Activated naive CD8-positive, alpha-beta T cell treated with anti-CD3 and anti-CD28 coated beads for 36 hours (primary cell): ENCODE data around the gene TBC1D20. TPM values are rescaled to one million over a fixed set of nuclear protein-coding genes. Genes with fewer than 3 reads are reported as not detected.
"Not testable (repeated sequence)": the region's sequence is repeated elsewhere in the genome, so short reads cannot be mapped to it uniquely, and the experiment has no call there.

Experiments used
- DNase-seq: peaks from one replicate; pipeline ENCODE4 v3.0.0; 2021
- H3K27ac Mint-ChIP-seq: one replicate; pipeline ENCODE4 v1.8.0; 2022; ENCODE audit warnings: mild to moderate bottlenecking, moderate library complexity, mixed read lengths
- H3K27me3 Mint-ChIP-seq: one replicate; pipeline ENCODE4 v1.8.0; 2022; ENCODE audit warnings: mild to moderate bottlenecking, mixed read lengths
- H3K36me3 Mint-ChIP-seq: one replicate; pipeline ENCODE4 v1.8.0; 2021; ENCODE audit warnings: mild to moderate bottlenecking, mixed read lengths
- H3K4me1 Mint-ChIP-seq: one replicate; pipeline ENCODE4 v1.8.0; 2021; ENCODE audit warnings: mixed read lengths
- H3K4me3 Mint-ChIP-seq: one replicate; pipeline ENCODE4 v1.8.0; 2022; ENCODE audit warnings: mild to moderate bottlenecking, moderate library complexity, mixed read lengths
- H3K9me3 Mint-ChIP-seq: one replicate; pipeline ENCODE4 v1.8.0; 2022; ENCODE audit warnings: mixed read lengths
- total RNA-seq, 2 experiments: library from RNA; stranded (reverse); gene quantifications; one replicate each; pipeline ENCODE4 v1.2.3, GENCODE V29; 2021

Gene TBC1D20, protein sequence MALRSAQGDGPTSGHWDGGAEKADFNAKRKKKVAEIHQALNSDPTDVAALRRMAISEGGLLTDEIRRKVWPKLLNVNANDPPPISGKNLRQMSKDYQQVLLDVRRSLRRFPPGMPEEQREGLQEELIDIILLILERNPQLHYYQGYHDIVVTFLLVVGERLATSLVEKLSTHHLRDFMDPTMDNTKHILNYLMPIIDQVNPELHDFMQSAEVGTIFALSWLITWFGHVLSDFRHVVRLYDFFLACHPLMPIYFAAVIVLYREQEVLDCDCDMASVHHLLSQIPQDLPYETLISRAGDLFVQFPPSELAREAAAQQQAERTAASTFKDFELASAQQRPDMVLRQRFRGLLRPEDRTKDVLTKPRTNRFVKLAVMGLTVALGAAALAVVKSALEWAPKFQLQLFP
- total RNA-seq: 10 to 100 TPM; 18.4 to 18.6 TPM

DNA sequence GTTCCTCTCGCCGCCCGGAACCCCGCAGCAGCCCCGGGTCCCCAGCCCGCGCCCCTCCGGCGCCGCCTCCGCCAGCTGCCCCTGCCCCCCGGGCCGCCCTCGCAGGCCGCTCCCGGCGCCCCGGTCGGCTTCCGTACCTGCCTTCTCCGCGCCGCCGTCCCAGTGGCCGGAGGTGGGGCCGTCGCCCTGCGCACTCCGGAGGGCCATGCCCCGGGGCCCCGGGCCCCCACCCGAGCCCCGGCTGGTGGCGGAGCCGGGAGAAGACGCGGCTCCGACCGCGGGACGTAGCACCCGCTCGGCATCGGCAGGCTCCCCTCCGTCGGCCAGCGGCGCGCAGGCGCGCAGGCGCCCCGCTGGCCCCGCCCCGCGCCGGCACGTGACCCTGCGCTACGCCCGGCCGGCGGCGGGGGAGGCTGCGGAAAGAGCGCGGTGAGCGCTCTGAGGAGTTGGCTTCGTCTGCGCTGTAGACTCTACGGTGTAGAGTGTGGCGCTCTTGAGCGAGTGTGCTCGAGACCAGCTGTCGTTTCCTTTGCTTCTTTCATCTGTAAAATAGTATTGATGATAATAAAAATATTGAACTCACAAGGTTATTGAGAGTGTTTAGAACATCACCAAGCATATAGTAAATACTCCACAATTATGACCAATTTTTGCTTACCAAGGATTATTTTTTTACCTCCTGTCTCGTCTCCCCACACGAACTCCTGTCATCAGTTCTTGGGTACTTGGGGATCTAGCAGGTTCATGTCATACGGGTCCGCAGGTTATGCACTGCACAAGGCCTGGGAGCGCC is at the start of gene TBC1D20:
Gene TBC1D20 (minus strand): TSS at position 335 of the 793 bp plus-strand sequence. CDS start 128 bp downstream, at position 207.
- H3K4me3 Mint-ChIP-seq: peak within 1 kb of the TSS; percentile 94
- peaks cover 9% of the 10 kb centered on the region for H3K36me3 Mint-ChIP-seq
- H3K9me3 Mint-ChIP-seq: peaks cover 2% of the 10 kb centered on the region
- peak; percentile 91 for DNase-seq
- H3K27ac Mint-ChIP-seq: peak within 1 kb of the TSS; percentile 87
- no peaks in the 10 kb centered on the region for H3K27me3 Mint-ChIP-seq
- H3K4me1 Mint-ChIP-seq: peaks cover 39% of the 10 kb centered on the region

- not testable (repeated sequence) for H3K27ac Mint-ChIP-seq, H3K4me3 Mint-ChIP-seq, DNase-seq, H3K27me3 Mint-ChIP-seq, H3K9me3 Mint-ChIP-seq
- Mint-ChIP-seq H3K4me1 (peaks cover 36% of the 10 kb centered on the region), H3K36me3 (peaks cover 22% of the 10 kb centered on the region)
Observed at GRCh38 chr20:510328-511057, 48.2 kb upstream of the TBC1D20 start.

DNA sequence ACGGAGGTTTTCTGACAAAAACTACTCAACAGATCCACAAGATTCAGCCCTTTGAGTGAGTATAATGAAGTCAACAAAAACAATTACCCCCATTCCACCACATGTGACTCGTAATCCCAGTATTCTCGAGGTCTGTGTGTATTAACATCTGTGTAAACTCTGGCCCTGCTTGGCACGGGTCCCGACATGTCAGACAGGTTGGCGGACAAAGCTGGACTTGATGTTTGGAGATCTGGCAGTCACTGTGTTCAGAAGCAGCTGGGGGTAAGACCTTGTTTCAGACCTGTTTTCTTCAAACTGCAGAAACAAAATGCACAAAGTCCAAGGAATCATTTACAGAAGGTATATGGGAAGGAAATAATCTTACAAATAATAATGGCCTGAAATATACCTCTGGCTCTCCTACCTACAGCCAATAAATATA is 46.0 kb upstream of the TBC1D20 start:
- H3K4me1 Mint-ChIP-seq: peaks cover 20% of the 10 kb centered on the region
- not testable (repeated sequence) for H3K27ac Mint-ChIP-seq, DNase-seq, H3K9me3 Mint-ChIP-seq, H3K27me3 Mint-ChIP-seq, H3K4me3 Mint-ChIP-seq
- H3K36me3 Mint-ChIP-seq: peaks cover 18% of the 10 kb centered on the region

GRCh38 chr20:507761-508332 is 45.5 kb upstream of the TBC1D20 start:
- Mint-ChIP-seq H3K27me3 (no peaks in the 10 kb centered on the region), H3K27ac (no peak overlapping the region), H3K9me3 (no peaks in the 10 kb centered on the region), H3K4me3 (no peak overlapping the region), H3K4me1 (peaks cover 16% of the 10 kb centered on the region), H3K36me3 (peaks cover 23% of the 10 kb centered on the region)
- DNase-seq: no peak

- H3K27ac Mint-ChIP-seq: no peak overlapping the region
- peaks cover 13% of the 10 kb centered on the region for H3K4me1 Mint-ChIP-seq
- no peak for DNase-seq
- H3K27me3 Mint-ChIP-seq: no peaks in the 10 kb centered on the region
- no peak overlapping the region for H3K4me3 Mint-ChIP-seq
- no peaks in the 10 kb centered on the region for H3K9me3 Mint-ChIP-seq
- peaks cover 28% of the 10 kb centered on the region for H3K36me3 Mint-ChIP-seq
Observed at GRCh38 chr20:507006-507758, 44.8 kb upstream of the TBC1D20 start.

DNA sequence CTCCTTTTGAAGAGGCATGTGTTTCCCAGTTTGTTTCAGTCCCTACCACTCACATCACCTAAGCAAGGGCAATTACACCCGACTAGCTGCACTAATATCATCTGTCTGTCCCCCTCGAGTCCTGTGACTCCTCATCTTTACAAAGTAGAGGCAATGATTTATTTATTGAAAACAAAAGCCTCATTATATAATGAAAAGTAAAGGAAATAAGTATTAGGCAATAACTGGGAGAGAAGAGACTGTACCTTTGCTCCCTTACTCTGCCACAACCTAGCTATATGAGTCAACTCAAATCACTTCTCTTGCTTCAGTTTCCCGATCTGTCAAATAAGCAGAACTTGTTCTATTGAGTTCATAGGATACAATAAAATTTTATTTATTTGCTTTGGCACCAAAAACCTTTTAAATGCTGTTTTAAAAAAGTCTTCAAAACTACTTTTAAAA is 42.3 kb upstream of the TBC1D20 start:
- Mint-ChIP-seq H3K4me3 (no peak overlapping the region), H3K27ac (no peak overlapping the region), H3K4me1 (peaks cover 5% of the 10 kb centered on the region), H3K36me3 (peaks cover 26% of the 10 kb centered on the region), H3K27me3 (no peaks in the 10 kb centered on the region), H3K9me3 (no peaks in the 10 kb centered on the region)
- DNase-seq: no peak

GRCh38 chr20:503048-503737 is 40.9 kb upstream of the TBC1D20 start:
- H3K27ac Mint-ChIP-seq: no peak overlapping the region
- no peak for DNase-seq
- H3K9me3 Mint-ChIP-seq: no peaks in the 10 kb centered on the region
- no peaks in the 10 kb centered on the region for H3K27me3 Mint-ChIP-seq
- H3K36me3 Mint-ChIP-seq: peaks cover 24% of the 10 kb centered on the region
- H3K4me3 Mint-ChIP-seq: no peak overlapping the region
- H3K4me1 Mint-ChIP-seq: peaks cover 3% of the 10 kb centered on the region

DNA sequence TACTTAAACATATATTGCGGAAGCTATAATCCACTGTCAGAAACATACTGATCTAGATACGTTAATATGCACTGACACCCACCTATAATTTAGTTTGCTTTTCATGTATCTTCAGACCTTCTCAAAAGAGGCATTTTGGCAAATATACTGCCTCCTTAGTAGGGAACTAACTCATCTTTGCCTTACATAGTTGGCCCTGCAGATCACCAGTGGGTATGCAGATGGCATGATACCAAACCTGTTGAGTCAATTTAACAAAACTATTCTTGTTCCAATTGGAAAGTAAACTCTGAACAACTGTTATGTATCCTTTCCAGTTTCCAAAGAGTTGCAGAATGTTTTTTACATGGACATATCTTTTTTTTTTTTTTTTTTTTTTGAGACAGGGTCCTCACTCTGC is 35.6 kb upstream of the TBC1D20 start:
- no peak for DNase-seq
- H3K4me3 Mint-ChIP-seq: no peak overlapping the region
- H3K9me3 Mint-ChIP-seq: no peaks in the 10 kb centered on the region
- peaks cover 3% of the 10 kb centered on the region for H3K4me1 Mint-ChIP-seq
- no peaks in the 10 kb centered on the region for H3K27me3 Mint-ChIP-seq
- H3K36me3 Mint-ChIP-seq: peaks cover 23% of the 10 kb centered on the region
- H3K27ac Mint-ChIP-seq: no peak overlapping the region

GRCh38 chr20:496126-496696 is 33.9 kb upstream of the TBC1D20 start:
- no peak for DNase-seq
- Mint-ChIP-seq H3K36me3 (peaks cover 18% of the 10 kb centered on the region), H3K9me3 (no peaks in the 10 kb centered on the region), H3K27me3 (no peaks in the 10 kb centered on the region), H3K4me1 (no peaks in the 10 kb centered on the region), H3K27ac (no peak overlapping the region), H3K4me3 (no peak overlapping the region)

DNA sequence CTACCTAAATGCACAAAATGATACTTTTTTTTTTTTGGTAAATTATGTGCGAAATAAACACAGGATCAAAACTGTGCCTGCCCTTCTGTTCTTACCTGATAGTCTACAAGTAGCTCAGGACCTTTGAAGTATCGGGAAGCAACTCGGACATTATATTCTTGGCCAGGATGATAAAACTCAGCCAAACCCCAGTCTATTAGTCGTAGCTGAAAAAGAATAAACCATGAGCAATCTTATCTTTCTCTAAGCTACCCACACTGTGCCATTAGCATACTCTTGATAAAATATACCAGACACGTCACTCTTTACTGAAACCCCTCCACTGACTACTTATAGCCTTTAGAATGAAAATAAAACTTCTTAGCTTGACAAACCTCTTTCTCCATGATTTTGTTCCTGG is 29.8 kb upstream of the TBC1D20 start:
- H3K4me3 Mint-ChIP-seq: no peak overlapping the region
- DNase-seq: no peak
- H3K4me1 Mint-ChIP-seq: no peaks in the 10 kb centered on the region
- no peaks in the 10 kb centered on the region for H3K9me3 Mint-ChIP-seq
- no peak overlapping the region for H3K27ac Mint-ChIP-seq
- H3K36me3 Mint-ChIP-seq: peaks cover 15% of the 10 kb centered on the region
- H3K27me3 Mint-ChIP-seq: no peaks in the 10 kb centered on the region

DNA sequence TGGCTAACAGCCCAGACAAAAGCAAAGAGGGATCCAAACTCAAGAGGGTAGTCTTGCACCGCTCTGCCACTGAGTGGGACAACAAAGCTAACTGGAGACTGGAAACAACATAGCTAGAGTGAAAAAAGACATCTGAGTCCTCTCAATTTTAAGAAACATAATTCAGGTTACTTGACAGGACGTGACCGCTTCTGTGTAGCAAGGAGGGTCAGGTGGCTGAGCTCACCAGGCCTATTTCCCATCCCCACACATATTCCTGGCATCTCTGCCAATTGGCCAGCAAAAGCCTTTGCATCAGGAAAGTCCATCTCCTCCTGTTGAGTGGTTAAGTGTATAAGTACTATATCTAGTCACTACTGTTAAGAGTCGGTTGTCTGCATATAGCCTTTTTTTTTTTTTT is 25.3 kb upstream of the TBC1D20 start:
- Mint-ChIP-seq H3K4me1 (peaks cover 7% of the 10 kb centered on the region), H3K27ac (no peak overlapping the region), H3K9me3 (no peaks in the 10 kb centered on the region), H3K4me3 (no peak overlapping the region), H3K27me3 (no peaks in the 10 kb centered on the region), H3K36me3 (peaks cover 19% of the 10 kb centered on the region)
- DNase-seq: no peak

DNA sequence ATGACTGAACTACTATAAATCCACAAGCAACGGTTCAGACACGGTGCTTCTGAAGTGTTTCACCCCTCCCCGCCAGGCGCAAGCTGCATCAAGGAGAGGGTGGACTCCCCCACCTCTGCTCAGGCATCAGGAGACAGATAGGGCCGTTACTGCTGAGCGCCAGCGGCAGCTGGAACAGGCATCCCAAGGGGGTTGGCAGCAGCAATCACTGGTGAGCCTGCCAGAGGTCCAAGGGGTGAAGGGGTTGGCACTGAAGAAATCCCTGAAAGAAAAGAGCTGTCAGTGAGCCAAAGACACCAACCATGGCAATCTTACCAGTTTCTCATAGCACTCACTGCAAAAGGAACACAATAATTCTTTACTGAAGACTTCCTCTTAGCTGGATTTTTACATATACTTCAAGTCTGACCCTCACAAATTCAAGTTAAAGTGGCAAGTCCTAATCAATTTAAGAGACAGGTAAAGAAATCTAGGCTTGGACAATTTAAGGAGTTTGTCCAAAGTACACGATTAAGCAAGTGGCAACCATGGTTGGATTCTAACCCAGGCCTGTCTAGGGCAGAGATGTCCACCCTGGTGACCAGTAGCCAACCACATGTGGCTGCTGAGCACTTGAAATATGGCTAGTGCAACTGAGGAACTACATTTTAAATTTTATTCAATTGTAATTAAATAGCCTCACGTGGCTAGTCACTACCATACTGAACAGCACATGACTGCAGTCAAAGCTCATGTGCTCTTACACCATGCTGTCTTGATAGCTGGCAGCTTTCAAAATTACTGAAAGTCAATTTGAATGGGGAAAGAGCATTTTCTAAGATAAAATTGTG is 21.7 kb upstream of the TBC1D20 start:
- Mint-ChIP-seq H3K4me1 (peaks cover 16% of the 10 kb centered on the region), H3K36me3 (peaks cover 23% of the 10 kb centered on the region), H3K27ac (no peak overlapping the region), H3K9me3 (no peaks in the 10 kb centered on the region), H3K4me3 (no peak overlapping the region), H3K27me3 (no peaks in the 10 kb centered on the region)
- DNase-seq: no peak

- no peaks in the 10 kb centered on the region for H3K27me3 Mint-ChIP-seq
- peaks cover 19% of the 10 kb centered on the region for H3K4me1 Mint-ChIP-seq
- peak overlapping the region; percentile 51 for H3K27ac Mint-ChIP-seq
- no peak for DNase-seq
- H3K36me3 Mint-ChIP-seq: peaks cover 23% of the 10 kb centered on the region
- no peak overlapping the region for H3K4me3 Mint-ChIP-seq
- H3K9me3 Mint-ChIP-seq: no peaks in the 10 kb centered on the region
Observed at GRCh38 chr20:481167-481566, 18.8 kb upstream of the TBC1D20 start.
